ENCODE results near the gene RXRB.

Gene RXRB

DNA sequence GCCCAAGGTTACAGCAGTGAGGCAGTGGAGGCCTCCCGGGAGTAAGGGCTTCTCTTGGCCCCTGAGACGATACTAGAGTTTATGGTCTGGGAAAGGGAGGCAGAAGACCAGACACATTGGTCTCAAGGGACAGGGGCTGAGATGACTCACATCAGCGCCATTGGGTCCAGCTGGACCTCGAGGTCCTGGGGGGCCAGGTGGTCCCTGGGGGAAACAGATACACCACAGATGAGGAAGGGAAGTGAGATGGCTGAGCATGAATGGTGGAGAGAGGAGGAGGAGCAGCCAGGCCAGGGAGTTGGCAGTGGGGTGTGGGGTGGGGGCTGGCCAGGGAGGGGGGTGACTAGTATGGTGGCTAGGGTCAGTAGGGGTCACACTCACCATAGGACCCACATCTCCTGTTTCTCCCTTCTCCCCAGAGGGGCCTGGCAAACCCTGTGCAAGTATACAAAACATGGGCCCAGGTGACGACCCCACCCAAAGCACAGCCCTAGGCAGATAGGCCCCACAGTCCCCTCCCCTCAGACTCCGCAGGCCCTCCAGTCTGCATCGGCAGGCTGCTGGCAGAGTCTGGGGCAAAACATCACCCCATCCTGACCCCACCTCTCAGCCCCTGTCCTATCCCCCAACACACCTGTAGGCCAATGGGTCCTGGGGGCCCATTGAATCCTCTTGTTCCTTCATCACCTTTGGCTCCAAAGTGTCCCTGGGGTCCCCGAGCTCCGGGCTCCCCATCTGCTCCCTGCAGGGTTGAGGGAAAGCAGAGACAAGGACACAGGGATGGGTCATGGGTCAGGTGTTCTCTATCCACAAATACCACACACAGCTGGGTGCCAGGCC is 30.1 kb downstream of the RXRB start:
- TF ChIP-seq GATA1 (IDR thresholded peaks at IDR 0.05; ENCODE audit: low read depth, low read length) = no peak
- no peak for TF ChIP-seq POLR2A (IDR thresholded peaks at IDR 0.05; ENCODE audit: low read length)
- DNase-seq = no peak

- TF ChIP-seq GATA1 (IDR thresholded peaks at IDR 0.05; ENCODE audit: low read depth, low read length) = no peak
- TF ChIP-seq POLR2A (IDR thresholded peaks at IDR 0.05; ENCODE audit: low read length) = no peak
These were observed 30.9 kb downstream of the RXRB start for GRCh38 chr6:33169291-33170175.

GRCh38 chr6:33168639-33169038 is 31.8 kb downstream of the RXRB start:
- no peak for DNase-seq
- TF ChIP-seq POLR2A (IDR thresholded peaks at IDR 0.05; ENCODE audit: low read length) (no peak), GATA1 (IDR thresholded peaks at IDR 0.05; ENCODE audit: low read depth, low read length) (no peak)

More at GRCh38 chr6:33169291-33170175, 30.9 kb downstream of the RXRB start:
- DNase-seq = no peak

- TF ChIP-seq POLR2A (IDR thresholded peaks at IDR 0.05; ENCODE audit: low read length) (no peak), GATA1 (IDR thresholded peaks at IDR 0.05; ENCODE audit: low read depth, low read length) (no peak)
- DNase-seq = no peak
These were observed 32.2 kb downstream of the RXRB start for GRCh38 chr6:33168284-33168601.

DNA sequence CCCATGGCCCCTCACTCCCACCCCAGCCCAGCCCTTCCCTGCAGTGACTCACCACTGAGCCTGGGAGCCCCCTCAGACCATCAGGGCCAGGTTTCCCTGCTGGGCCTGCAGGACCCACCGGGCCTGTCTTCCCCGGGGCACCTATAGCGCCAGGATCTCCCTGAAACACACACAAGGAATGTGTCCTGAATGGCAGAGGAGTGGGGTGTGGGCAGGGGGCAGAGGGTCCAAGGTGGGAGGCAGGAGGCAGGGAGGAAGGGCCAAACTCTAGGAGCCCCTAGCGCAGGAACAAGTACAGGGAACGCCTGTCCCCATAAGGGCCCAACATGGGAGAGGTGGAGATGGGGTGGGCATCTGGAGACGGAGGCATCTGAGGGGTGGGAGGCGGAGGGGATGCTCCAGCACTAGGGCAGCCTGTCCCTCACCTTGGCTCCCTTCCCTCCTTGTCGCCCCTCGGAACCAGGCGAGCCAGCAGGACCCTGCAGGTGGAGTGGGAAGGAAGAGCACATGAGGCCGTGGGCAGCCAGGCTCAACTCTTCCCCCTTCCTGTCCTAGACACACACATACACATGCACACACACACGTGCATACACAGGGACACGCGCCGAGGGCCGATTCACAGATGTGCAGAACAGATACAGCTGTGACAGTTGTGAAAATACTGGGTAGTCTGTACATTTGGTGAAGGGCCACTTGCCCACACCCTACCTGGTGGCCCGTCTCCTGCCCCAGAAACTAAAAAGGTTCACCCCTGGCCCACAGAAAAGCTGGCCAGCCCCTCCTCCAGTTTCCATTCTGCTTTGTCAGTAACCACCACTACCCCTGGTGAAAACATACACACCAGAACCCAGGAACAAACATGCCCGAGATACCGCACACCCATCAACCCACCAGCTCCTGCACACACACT is 32.8 kb downstream of the RXRB start:
- DNase-seq = no peak
- TF ChIP-seq GATA1 (IDR thresholded peaks at IDR 0.05; ENCODE audit: low read depth, low read length) (no peak), POLR2A (IDR thresholded peaks at IDR 0.05; ENCODE audit: low read length) (no peak)

DNA sequence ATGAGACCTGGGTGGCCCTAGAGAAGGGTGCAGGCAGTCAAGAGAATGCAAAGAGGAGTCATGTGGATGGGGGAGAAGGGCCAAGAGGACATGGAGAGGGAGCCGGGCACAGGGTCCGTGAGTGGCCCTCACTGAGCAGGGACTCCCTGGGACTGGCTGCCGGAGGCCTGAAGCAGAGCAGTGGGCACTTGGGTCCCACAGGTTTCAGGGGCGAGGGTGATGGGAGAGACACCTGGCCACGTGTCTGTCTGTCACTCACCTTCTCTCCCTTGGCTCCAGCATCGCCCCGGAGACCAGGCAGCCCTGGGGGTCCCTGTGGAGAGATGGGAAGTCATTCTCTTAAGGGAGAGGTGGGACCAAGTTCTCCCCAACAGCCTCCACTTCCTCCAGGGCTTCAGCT is 33.7 kb downstream of the RXRB start:
- no peak for DNase-seq
- TF ChIP-seq POLR2A (IDR thresholded peaks at IDR 0.05; ENCODE audit: low read length) = no peak

GRCh38 chr6:33166363-33166762 is 34.1 kb downstream of the RXRB start:
- no peak for TF ChIP-seq POLR2A (IDR thresholded peaks at IDR 0.05; ENCODE audit: low read length)
- DNase-seq = no peak

DNA sequence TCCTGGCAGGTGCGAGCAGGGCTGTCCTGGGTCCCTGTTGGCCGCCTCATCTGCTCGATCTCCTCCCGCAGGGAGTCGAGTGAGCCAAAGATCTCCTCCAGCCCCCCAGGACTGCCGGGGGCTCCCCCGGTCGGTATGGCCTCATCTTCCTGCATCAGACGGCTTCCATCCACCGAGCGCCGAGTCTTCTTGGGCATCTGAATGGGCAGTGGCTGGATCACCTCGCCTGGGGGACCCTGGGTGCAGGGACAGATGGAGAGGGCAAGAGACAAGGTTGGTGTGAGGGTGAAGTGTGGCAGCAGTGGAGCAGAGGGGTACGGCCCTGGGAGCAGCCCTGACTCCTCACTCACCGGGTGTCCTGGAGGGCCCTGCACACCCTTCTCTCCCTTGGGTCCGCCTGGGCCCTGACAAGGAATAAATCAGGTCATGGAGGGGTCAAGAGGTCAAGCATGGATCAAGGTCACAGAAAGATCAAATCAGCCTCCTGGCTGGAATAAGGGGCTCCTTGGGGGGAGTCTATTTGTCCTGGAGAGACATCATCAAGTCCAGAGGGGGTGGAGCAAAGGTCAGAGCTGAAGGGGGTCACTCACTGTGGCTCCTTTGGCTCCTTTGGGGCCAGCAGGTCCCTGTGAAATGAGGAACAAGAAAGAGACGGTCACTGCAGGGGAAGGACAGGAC is 34.7 kb downstream of the RXRB start:
- no peak for TF ChIP-seq GATA1 (IDR thresholded peaks at IDR 0.05; ENCODE audit: low read depth, low read length)
- TF ChIP-seq POLR2A (IDR thresholded peaks at IDR 0.05; ENCODE audit: low read length) = no peak
- no peak for DNase-seq

DNA sequence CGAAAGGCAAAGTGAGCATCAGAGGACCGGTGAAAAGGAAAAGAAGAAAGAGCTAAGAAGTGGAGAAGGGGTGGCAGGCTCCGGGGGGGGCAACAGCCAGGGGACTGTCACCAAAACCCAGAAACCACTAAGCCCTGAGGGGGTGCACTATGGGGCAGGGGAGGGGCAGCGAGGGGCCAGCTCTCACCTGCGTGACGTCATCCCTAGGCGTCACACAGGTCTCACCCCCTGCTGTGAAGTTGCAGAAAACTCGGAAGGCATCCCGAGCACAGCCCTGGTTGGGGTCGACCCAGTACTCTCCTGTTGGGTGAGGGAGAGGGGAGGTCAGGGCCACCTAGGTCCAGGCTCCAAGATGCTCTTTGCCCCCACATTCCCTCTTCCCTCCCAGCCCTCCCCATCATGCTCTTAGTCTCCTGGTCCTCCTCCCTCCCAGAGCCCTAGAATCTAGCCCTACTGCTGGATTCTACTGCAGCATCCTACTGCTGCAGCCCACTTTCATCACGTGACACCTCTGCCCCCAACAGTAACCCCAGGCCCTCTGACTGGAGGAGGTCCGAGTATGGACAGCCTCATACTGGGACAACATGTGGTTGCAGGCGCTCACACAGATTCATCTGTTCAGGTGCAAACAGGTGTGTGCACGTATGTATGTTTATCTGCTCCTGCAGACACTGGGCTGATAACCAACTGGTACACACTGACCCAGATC is 35.6 kb downstream of the RXRB start:
- DNase-seq = no peak
- no peak for TF ChIP-seq POLR2A (IDR thresholded peaks at IDR 0.05; ENCODE audit: low read length)
- no peak for TF ChIP-seq GATA1 (IDR thresholded peaks at IDR 0.05; ENCODE audit: low read depth, low read length)

DNA sequence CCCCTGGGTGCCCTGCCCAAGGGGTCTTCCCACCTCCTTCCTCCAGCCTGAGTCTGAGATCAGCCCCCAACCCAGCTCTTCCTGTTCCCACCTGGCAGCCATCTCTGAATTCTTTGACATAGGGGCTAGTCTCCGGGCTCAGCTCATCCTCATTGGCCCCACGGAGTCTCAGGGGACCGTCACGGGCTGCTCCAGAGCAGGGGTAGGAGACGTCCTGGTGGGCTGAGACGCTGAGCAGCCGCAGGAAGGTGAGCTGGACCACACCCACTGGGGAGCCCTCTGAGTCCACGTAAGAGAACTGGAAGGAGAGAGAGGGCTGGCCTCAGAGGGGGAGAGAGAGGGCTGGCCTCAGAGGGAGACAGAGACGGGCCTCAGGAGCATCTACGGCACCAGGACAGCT is 36.3 kb downstream of the RXRB start:
- no peak for DNase-seq
- TF ChIP-seq POLR2A (IDR thresholded peaks at IDR 0.05; ENCODE audit: low read length) (no peak), GATA1 (IDR thresholded peaks at IDR 0.05; ENCODE audit: low read depth, low read length) (no peak)

- no peak for DNase-seq
- no peak for TF ChIP-seq GATA1 (IDR thresholded peaks at IDR 0.05; ENCODE audit: low read depth, low read length)
- no peak for TF ChIP-seq POLR2A (IDR thresholded peaks at IDR 0.05; ENCODE audit: low read length)
These were observed 36.9 kb downstream of the RXRB start for GRCh38 chr6:33163540-33163939.

DNA sequence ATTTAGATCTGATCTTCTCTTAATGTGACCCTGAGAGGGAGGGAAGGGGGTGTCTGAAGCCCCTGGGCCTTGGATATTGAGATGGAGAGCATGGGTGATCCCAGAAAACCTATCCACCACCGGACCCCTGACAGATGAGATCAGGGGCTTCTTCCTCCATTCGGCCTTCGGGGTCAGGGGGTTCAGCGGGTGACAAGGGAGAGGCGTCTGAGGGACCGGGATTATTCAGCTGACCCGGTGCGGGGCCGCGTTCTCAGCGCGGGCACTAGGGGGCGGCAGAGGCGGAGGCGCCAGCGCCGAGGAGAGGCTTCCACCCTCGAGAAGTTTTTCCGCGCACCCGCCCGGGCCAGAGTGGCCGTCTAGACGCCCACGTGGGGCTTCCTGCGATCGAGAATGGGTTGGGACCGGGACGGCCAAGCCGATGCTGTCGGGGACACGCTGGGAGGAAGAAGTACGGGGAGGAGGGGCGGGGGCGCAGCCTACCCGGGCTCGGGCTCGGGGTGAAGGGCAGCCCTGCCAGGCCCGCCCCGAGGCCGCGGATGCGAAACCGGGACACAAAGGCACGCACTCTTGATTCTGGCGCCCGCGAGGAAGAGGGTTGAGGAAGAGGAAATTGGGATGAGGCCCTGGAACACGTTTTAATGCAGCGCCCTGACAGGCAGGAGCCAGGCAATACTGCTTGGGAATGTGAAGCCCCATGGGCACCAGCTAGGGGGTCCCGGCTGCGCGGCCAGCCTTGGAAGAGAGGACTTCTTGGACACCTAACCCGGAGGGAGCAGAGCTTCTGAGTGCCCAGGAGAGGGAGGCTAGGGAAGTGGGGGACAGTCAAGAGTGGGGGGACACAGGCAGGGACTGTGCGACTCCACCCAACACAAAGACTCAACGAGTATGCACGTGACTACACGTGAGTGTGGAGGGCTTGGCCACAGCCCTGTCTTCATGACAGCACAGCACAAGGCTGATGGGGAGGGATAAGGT is 38.8 kb downstream of the RXRB start:
- peak; percentile 66 to 81 for DNase-seq
- TF ChIP-seq GATA1 (IDR thresholded peaks at IDR 0.05; ENCODE audit: low read depth, low read length) = no peak
- TF ChIP-seq POLR2A (IDR thresholded peaks at IDR 0.05; ENCODE audit: low read length) = peak; percentile 32
